K562 (cell line): ENCODE data around the gene CACNA1S. TPM values are rescaled to one million over a fixed set of nuclear protein-coding genes. Genes with fewer than 3 reads are reported as not detected.

Experiments
- CEBPG ChIP-seq, 3 experiments: fragments of 200-800 bp in 1 of 3; sonication (Bioruptor generic) in 1 of 3; sonication (generic) in 1 of 3; formaldehyde crosslinking in 1 of 3; IDR thresholded peaks in 2 of 3; conservative IDR thresholded peaks in 1 of 3; 2 replicates each; pipeline versions ENCODE4 v1.6.1 to v1.8.0; 2016 to 2022; ENCODE audit warnings: missing compliant biosample characterization in 2 of 3, missing genetic modification characterization in 2 of 3, mild to moderate bottlenecking in 1 of 3, missing genetic modification reagents in 1 of 3
- E2F3 ChIP-seq: fragments of 250-450 bp; sonication (Bioruptor Pico); IDR thresholded peaks from 2 replicates; pipeline ENCODE4 v1.4.0; 2020; ENCODE audit warnings: mild to moderate bottlenecking
- NRF1 ChIP-seq, 2 experiments: fragments of 450-650 bp; IDR thresholded peaks in 1 of 2; conservative IDR thresholded peaks in 1 of 2; 2 replicates each; pipeline ENCODE4 v1.6.1; 2014; ENCODE audit warnings: mild to moderate bottlenecking in 2 of 2
- PHTF2 ChIP-seq: fragments of 250-450 bp; sonication (Bioruptor Pico); IDR thresholded peaks from 2 replicates; pipeline ENCODE4 v1.5.0; 2021; ENCODE audit warnings: mild to moderate bottlenecking
- POLR3G ChIP-seq: IDR thresholded peaks from 2 replicates; pipeline ENCODE4 v1.6.1; 2011; ENCODE audit not compliant: insufficient read length, insufficient replicate concordance; ENCODE audit errors: extremely low read depth
- SPI1 ChIP-seq: IDR thresholded peaks from 2 replicates; pipeline ENCODE4 v1.6.1; 2011; ENCODE audit warnings: low read depth, low read length, control low read depth, borderline replicate concordance
- SREBF2 ChIP-seq: sonication (generic); formaldehyde crosslinking; IDR thresholded peaks from 2 replicates; pipeline ENCODE4 v1.4.0; 2020; ENCODE audit warnings: mild to moderate bottlenecking, missing genetic modification reagents
- WHSC1 ChIP-seq: IDR thresholded peaks from one replicate; pipeline ENCODE4 v1.6.1; 2012; ENCODE audit warnings: low read length, control low read depth, inconsistent platforms
- polyA plus RNA-seq, 8 experiments: library from polyadenylated mRNA; depleted of rRNA in 4 of 8; stranded (reverse) in 5 of 8; unstranded in 3 of 8; fragments of >200 nt; fragmentation: Nextera tagmentation in 2 of 8; fragmentation: Illumina TruSeq in 1 of 8; extraction: Ambion mirVana in 2 of 8; extraction: Trizol in 1 of 8; gene quantifications; 2 replicates each; pipeline versions ENCODE4 v1.2.1 to v1.2.3, GENCODE V29; 2011 to 2014; ENCODE audit warnings: inconsistent platforms in 1 of 8, missing spikeins in 1 of 8
- total RNA-seq, 7 experiments: library from RNA; depleted of rRNA in 6 of 7; stranded (reverse); fragments of >200 nt in 6 of 7; fragmentation: Illumina TruSeq in 2 of 7; extraction: Trizol in 2 of 7; gene quantifications; 2 replicates each; pipeline versions ENCODE4 v1.2.1 to v1.2.3, GENCODE V29; 2011 to 2021; ENCODE audit warnings: low replicate concordance in 1 of 7
- TF ChIP-seq, protein P1 (sequence below): fragments of 450-650 bp; IDR thresholded peaks from 2 replicates; pipeline ENCODE4 v1.6.1; 2016; ENCODE audit warnings: mild to moderate bottlenecking, moderate library complexity
- TF ChIP-seq, protein P2 (sequence below): fragments of 250-450 bp; sonication (Bioruptor Pico); IDR thresholded peaks from 2 replicates; pipeline ENCODE4 v1.8.0; 2022; ENCODE audit warnings: inconsistent platforms, mild to moderate bottlenecking, moderate library complexity, borderline replicate concordance
- TF ChIP-seq, protein P3 (sequence below): sonication (generic); formaldehyde crosslinking; IDR thresholded peaks from 2 replicates; pipeline ENCODE4 v1.9.0; 2022; ENCODE audit warnings: mild to moderate bottlenecking, missing genetic modification reagents
- TF ChIP-seq, protein P4 (sequence below): fragments of 450-650 bp; conservative IDR thresholded peaks from 2 replicates; pipeline ENCODE4 v1.6.1; 2016; ENCODE audit warnings: missing genetic modification characterization, low read depth, mild to moderate bottlenecking, missing compliant biosample characterization, moderate library complexity
- TF ChIP-seq, protein P5 (sequence below): fragments of 250-450 bp; sonication (Bioruptor Pico); IDR thresholded peaks from 2 replicates; pipeline ENCODE4 v1.6.1; 2021; ENCODE audit warnings: mild to moderate bottlenecking

Gene CACNA1S
- total and polyA plus RNA-seq, 9 of the 15 experiments (the other 6 are each of a cell fraction or from before 2014, with no cell fraction given) = not detected

DNA sequence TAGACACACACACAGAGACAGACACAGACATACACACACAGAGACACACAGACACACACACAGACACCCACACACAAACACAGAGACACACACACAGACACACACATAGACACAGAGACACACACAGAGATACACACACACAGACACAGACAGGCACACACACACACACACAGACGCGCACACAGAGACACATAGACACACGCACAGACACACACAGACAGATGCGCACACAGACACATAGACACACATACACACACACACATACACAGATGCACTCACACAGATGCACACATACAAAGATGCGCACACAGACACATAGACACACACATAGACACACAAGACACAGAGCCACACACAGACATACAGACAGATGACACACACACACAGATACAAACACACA, 104.7 kb downstream of the CACNA1S start (continued):
- TF ChIP-seq, protein P1, sequence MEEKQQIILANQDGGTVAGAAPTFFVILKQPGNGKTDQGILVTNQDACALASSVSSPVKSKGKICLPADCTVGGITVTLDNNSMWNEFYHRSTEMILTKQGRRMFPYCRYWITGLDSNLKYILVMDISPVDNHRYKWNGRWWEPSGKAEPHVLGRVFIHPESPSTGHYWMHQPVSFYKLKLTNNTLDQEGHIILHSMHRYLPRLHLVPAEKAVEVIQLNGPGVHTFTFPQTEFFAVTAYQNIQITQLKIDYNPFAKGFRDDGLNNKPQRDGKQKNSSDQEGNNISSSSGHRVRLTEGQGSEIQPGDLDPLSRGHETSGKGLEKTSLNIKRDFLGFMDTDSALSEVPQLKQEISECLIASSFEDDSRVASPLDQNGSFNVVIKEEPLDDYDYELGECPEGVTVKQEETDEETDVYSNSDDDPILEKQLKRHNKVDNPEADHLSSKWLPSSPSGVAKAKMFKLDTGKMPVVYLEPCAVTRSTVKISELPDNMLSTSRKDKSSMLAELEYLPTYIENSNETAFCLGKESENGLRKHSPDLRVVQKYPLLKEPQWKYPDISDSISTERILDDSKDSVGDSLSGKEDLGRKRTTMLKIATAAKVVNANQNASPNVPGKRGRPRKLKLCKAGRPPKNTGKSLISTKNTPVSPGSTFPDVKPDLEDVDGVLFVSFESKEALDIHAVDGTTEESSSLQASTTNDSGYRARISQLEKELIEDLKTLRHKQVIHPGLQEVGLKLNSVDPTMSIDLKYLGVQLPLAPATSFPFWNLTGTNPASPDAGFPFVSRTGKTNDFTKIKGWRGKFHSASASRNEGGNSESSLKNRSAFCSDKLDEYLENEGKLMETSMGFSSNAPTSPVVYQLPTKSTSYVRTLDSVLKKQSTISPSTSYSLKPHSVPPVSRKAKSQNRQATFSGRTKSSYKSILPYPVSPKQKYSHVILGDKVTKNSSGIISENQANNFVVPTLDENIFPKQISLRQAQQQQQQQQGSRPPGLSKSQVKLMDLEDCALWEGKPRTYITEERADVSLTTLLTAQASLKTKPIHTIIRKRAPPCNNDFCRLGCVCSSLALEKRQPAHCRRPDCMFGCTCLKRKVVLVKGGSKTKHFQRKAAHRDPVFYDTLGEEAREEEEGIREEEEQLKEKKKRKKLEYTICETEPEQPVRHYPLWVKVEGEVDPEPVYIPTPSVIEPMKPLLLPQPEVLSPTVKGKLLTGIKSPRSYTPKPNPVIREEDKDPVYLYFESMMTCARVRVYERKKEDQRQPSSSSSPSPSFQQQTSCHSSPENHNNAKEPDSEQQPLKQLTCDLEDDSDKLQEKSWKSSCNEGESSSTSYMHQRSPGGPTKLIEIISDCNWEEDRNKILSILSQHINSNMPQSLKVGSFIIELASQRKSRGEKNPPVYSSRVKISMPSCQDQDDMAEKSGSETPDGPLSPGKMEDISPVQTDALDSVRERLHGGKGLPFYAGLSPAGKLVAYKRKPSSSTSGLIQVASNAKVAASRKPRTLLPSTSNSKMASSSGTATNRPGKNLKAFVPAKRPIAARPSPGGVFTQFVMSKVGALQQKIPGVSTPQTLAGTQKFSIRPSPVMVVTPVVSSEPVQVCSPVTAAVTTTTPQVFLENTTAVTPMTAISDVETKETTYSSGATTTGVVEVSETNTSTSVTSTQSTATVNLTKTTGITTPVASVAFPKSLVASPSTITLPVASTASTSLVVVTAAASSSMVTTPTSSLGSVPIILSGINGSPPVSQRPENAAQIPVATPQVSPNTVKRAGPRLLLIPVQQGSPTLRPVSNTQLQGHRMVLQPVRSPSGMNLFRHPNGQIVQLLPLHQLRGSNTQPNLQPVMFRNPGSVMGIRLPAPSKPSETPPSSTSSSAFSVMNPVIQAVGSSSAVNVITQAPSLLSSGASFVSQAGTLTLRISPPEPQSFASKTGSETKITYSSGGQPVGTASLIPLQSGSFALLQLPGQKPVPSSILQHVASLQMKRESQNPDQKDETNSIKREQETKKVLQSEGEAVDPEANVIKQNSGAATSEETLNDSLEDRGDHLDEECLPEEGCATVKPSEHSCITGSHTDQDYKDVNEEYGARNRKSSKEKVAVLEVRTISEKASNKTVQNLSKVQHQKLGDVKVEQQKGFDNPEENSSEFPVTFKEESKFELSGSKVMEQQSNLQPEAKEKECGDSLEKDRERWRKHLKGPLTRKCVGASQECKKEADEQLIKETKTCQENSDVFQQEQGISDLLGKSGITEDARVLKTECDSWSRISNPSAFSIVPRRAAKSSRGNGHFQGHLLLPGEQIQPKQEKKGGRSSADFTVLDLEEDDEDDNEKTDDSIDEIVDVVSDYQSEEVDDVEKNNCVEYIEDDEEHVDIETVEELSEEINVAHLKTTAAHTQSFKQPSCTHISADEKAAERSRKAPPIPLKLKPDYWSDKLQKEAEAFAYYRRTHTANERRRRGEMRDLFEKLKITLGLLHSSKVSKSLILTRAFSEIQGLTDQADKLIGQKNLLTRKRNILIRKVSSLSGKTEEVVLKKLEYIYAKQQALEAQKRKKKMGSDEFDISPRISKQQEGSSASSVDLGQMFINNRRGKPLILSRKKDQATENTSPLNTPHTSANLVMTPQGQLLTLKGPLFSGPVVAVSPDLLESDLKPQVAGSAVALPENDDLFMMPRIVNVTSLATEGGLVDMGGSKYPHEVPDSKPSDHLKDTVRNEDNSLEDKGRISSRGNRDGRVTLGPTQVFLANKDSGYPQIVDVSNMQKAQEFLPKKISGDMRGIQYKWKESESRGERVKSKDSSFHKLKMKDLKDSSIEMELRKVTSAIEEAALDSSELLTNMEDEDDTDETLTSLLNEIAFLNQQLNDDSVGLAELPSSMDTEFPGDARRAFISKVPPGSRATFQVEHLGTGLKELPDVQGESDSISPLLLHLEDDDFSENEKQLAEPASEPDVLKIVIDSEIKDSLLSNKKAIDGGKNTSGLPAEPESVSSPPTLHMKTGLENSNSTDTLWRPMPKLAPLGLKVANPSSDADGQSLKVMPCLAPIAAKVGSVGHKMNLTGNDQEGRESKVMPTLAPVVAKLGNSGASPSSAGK = no peak
- TF ChIP-seq, protein P2, sequence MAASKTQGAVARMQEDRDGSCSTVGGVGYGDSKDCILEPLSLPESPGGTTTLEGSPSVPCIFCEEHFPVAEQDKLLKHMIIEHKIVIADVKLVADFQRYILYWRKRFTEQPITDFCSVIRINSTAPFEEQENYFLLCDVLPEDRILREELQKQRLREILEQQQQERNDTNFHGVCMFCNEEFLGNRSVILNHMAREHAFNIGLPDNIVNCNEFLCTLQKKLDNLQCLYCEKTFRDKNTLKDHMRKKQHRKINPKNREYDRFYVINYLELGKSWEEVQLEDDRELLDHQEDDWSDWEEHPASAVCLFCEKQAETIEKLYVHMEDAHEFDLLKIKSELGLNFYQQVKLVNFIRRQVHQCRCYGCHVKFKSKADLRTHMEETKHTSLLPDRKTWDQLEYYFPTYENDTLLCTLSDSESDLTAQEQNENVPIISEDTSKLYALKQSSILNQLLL (CRISPR knock-in tag) = no peak
- TF ChIP-seq SREBF2 (CRISPR knock-in tag) (no peak), NRF1 (conservative IDR thresholded peaks at IDR 0.05 in 1 of 2, IDR thresholded peaks at IDR 0.05 in 1 of 2) (no peak), WHSC1 (no peak), CEBPG (CRISPR knock-in tag; IDR thresholded peaks at IDR 0.05) (no peak), CEBPG (tag; conservative IDR thresholded peaks at IDR 0.05 in 1 of 2, IDR thresholded peaks at IDR 0.05 in 1 of 2) (no peak), SPI1 (no peak), PHTF2 (CRISPR knock-in tag) (no peak), POLR3G (no peak), E2F3 (CRISPR knock-in tag) (no peak)
- TF ChIP-seq, protein P3, sequence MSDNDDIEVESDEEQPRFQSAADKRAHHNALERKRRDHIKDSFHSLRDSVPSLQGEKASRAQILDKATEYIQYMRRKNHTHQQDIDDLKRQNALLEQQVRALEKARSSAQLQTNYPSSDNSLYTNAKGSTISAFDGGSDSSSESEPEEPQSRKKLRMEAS (CRISPR knock-in tag) = peak; percentile 45; the same call in 1 of the 2 replicates
- TF ChIP-seq, protein P4, sequence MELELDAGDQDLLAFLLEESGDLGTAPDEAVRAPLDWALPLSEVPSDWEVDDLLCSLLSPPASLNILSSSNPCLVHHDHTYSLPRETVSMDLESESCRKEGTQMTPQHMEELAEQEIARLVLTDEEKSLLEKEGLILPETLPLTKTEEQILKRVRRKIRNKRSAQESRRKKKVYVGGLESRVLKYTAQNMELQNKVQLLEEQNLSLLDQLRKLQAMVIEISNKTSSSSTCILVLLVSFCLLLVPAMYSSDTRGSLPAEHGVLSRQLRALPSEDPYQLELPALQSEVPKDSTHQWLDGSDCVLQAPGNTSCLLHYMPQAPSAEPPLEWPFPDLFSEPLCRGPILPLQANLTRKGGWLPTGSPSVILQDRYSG (tag) = no peak
- TF ChIP-seq, protein P5, sequence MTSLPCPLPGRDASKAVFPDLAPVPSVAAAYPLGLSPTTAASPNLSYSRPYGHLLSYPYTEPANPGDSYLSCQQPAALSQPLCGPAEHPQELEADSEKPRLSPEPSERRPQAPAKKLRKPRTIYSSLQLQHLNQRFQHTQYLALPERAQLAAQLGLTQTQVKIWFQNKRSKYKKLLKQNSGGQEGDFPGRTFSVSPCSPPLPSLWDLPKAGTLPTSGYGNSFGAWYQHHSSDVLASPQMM = no peak
